HuH-7.5 (cell line): ENCODE results near the gene ASIP.
"Not testable (repeated sequence)": the region's sequence is repeated elsewhere in the genome, so short reads cannot be mapped to it uniquely, and the experiment has no call there.

Experiments
- DNase-seq: peaks from one replicate; pipeline ENCODE4 v3.0.0; 2011; ENCODE audit warnings: low spot score

Gene ASIP

GRCh38 chr20:34240693-34241615 is at the start of gene ASIP:
Gene ASIP (plus strand): TSS chr20:34241423. CDS start chr20:34260375, 18,952 bp downstream.
- no peak for DNase-seq

DNA sequence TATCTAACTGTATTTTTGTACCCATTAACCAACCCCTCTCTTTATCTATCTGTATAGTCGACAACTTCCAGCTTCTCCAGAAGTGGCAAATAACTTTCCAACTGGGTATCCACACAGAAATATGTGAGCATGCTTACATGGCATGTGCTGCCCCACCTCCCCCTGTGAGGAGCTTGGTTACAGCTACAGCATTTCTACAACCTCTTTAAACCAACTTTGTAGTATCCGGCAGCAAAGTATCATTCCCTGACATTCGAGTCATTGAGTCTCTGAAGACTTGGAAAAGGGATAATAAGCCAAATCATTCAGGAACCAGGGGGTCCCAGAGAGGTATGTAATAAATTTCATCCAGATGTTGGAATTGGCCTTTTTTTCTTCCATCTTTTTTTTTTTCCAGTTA is 48.2 kb upstream of the ASIP start:
- DNase-seq = no peak

- DNase-seq = no peak
These were observed 42.0 kb upstream of the ASIP start for GRCh38 chr20:34199183-34199582.

DNA sequence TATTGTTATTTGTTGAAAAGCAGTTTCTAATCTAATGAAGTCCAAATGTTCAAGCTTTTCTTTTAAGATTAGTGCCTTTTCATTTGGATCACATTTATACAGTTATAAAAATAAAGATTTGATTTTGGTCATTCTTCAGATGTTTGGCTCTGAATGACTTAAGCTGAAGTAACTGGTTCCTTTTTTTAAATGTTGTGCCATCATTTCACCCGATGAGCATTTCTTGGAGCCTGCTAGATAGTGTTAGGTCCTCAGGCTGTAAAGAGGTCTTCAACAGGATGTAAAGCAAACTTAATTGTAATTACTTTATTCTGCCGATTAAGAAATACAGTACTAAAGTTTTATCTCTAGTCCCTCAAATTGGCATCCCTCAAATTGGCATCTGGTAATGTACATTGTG is 41.2 kb upstream of the ASIP start:
- DNase-seq = no peak

DNA sequence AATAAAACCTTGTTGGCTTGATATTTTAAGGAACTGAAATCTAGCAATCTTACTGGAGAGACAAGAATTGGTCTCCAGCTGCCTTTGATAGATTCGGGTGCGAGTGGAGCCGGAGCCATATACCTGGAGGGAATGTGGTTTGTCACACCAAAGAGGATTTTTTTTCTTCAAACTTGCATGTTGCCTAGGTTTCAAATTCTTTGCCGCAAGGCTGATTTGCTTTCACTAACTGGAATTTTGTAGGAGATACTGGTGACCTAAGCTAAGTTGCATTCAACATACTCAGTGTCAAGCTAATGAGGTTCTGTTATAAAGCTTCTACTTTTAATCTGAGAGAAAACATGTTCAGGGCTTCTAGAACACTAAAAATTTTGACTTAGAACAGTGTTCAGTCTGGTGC is 39.7 kb upstream of the ASIP start:
- no peak for DNase-seq

GRCh38 chr20:34205172-34205880 is 35.9 kb upstream of the ASIP start:
- not testable (repeated sequence) for DNase-seq

DNA sequence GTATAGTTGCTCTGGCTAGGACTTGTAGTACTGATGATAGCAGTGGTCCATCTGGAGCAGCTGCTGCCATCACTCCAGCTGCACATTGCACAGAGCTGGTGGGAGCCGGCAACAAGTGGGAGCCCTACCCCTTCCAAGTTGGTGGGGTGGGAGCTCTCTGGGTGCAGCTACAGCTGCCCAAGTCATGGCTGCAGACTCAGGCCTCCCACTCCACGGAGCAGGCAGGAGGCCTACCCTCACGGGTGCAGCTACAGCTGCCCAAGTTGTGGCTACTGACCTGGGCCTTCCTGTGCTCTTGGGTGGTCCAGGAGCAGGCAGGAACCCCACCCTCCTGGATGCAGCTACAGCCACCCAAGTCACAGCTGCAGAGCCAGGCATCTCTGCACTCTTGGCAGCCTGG is 32.1 kb upstream of the ASIP start:
- DNase-seq = no peak

- no peak for DNase-seq
These were observed 31.0 kb upstream of the ASIP start for GRCh38 chr20:34210271-34210670.

DNA sequence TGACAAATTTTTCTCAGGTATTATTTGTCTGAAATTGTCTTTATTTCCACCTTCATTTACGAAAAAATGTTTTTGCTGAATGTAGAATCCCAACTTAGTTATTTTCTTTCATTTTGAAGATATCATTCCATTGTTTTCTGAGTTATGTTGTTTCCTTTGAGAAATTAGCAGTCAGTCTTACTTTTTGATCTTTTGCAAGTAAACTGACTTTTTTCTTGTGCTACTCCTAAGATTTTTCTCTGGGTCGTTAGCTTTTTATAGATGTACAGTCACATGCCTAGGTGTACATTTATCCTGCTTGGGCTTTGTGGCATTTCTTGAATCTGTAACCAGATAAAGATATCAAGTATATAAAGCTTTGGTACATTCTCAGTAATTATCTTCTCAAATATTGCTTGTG is 29.6 kb upstream of the ASIP start:
- DNase-seq = no peak

- no peak for DNase-seq
These were observed 28.0 kb upstream of the ASIP start for GRCh38 chr20:34213213-34213612.

- peak; percentile 68 for DNase-seq
These were observed 25.4 kb upstream of the ASIP start for GRCh38 chr20:34215711-34216381.

DNA sequence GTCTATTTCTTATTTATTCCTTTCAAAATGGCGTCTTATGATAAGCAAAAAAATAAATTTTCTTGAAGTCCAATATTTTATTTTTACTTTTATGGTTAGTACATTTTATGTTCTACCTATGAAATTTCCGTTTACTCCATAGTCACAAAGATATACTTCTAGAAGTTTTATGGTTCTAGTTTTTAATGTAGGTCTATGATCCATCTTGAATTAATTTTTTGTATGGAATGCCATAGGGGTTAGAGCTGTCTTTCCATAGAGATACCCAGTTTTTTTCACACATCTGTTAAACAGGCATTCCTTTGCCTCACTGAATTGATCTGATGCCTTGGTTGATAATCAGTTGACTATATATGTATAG is 24.9 kb upstream of the ASIP start:
- no peak for DNase-seq

DNA sequence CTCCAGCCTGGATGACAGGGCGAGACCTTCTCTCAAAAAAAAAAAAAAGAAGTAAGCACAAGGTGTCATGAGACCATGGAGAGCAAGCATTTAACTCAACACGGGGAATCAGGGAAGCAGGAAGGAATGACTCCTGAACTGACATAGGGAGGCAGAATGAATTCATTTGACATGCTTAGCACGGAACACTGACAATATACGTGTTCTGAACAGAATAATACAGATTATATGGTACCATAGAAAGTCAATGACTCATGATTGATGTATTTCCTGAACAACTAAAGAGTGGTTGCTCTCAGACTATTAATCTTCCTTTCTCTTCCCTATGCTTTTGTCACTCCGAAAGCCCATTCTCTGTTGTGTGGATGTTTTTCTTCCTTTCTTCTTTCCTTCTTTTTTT is 20.7 kb upstream of the ASIP start:
- DNase-seq = no peak

GRCh38 chr20:34222208-34222607 is 19.0 kb upstream of the ASIP start:
- DNase-seq = no peak

DNA sequence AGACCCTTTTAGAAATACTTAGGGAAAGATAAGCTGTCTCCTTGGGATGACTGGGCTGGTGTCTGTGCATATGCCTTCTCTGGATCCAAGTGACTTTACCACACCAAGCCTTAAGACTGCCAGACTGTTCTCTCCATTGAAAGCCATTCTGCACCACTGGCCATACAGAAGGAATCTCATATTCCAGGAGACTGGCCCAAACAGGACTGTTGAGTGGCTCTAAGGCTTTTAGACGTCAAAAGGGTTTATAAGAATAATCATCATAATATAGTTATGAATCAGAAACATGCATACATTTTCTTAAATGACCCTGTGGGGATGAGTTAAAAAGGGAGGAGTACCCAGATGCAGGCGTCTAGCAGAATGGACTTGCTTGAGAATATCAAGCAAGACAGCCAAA is 17.0 kb upstream of the ASIP start:
- not testable (repeated sequence) for DNase-seq

DNA sequence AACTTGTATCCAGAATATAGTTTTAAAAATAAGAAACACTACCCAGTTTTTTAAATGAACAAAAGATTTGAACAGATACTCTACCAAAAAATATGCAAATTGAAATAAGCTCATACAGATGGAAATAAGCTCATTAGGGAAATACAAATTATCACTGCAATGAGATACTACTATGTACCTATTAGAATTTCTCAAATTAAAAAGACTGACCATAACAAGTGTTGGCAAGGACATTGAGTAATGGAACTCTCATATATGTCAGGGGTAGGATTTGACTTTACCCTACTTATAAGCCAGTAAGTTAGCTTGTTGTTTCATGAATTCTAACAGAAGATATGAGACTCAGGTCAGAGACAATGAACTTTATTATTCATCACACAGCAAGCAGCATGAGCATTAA is 9.6 kb upstream of the ASIP start:
- no peak for DNase-seq

GRCh38 chr20:34232494-34233087 is 8.6 kb upstream of the ASIP start:
- no peak for DNase-seq

- no peak for DNase-seq
These were observed 7.5 kb upstream of the ASIP start for GRCh38 chr20:34233687-34234086.

DNA sequence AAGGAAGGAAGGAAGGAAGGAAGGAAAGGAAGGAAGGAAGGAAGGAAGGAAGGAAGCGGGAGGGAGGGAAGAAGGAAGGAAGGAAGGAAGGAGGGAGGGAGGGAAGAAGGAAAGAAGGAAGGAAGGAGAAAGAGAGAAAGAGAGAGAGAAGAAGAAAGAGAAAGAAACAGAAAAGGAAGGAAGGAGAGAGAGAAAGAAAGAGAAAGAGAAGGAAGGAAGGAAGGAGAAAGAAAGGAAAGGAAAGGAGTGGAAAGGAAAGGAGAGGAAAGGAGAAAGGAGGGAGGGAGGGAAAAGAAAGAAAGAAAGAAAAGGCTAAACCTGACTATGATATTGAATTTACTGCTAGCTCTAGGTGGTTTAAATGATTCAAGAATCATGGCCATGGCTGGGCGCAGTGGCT is 5.3 kb upstream of the ASIP start:
- no peak for DNase-seq

- DNase-seq = no peak
These were observed 3.3 kb upstream of the ASIP start for GRCh38 chr20:34237942-34238341.

DNA sequence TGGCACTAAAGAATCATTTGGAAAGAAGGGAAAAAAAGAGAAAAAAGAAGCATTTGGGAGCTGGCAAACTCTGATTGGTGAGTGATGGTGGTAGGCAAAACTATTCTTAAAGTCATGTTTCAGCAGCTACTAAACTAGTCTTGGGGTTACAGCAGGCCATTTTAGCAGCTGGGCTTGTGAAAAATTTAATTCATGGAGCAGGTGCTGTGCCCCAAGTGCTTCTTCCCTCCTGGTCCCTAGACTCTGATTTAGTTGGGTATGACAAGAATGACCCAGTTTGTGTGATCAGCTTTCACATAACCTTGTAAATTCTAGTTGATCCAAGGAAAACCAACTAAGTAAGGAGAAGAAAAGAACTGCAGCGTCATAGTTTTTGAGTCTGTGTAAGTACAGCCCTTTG is 1.1 kb upstream of the ASIP start:
- DNase-seq = no peak

DNA sequence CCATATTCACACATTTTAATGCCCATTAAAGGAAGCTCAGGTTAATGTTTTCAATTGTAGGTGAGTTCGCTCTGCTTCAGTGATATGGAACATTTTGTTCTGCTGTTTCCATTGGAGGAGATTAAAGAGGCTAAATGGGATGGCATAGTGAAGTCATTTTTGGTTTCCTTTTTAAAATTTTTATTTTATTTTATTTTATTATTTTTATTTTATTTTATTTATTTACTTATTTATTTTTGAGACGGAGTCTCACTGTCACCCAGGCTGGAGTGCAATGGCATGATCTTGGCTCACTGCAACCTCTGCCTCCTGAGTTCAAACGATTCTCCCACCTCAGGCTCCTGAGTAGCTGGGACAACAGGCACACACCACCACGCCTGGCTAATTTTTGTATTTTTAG is 792 bp downstream of the ASIP start:
- DNase-seq = not testable (repeated sequence)

- DNase-seq = no peak
These were observed 1.7 kb downstream of the ASIP start for GRCh38 chr20:34242879-34243278.
